Measurements from ENCODE around the gene SELENOS. TPM values are rescaled to one million over a fixed set of nuclear protein-coding genes. Genes with fewer than 3 reads are reported as not detected.

SELENOS gene
- total RNA-seq, 2 donors from 2014 or later: 67.4 to 76.7 TPM

GRCh38 chr15:101258238-101259144 is 18.8 kb downstream of the SELENOS start:
- intact Hi-C loops (cut with DNase I): loop anchor here (1.0 to 5.0 kb wide), 4 partner anchors 170 to 244 kb away; no protein-coding TSS in a partner anchor

DNA sequence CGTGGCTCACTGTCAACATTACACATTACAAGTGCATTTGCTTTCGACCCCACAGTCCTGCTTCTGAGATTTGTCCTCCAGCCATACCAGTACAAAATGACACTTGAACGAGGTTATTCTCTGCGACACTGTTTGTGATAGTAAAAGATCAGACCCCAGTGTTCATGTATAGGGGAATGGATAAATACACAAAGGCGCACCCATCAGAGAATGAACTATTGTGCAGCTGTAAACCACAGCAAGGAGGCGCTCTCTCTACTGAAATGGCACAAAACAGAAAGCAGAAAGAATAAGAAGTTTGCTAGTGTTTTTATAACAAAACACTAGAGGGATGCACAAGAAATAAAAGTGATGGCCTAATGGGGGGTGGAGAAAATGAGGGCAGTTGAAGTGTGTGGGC is 20.5 kb downstream of the SELENOS start:
- intact Hi-C loops (cut with DNase I): loop anchor here in 1 of 2 donors (5.0 kb wide), 1 partner anchor 239 kb away; no protein-coding TSS in a partner anchor
- no peak for DNase-seq (ENCODE audit: low spot score)

More at GRCh38 chr15:101258238-101259144, 18.8 kb downstream of the SELENOS start:
- no peak for DNase-seq (ENCODE audit: low spot score)

DNA sequence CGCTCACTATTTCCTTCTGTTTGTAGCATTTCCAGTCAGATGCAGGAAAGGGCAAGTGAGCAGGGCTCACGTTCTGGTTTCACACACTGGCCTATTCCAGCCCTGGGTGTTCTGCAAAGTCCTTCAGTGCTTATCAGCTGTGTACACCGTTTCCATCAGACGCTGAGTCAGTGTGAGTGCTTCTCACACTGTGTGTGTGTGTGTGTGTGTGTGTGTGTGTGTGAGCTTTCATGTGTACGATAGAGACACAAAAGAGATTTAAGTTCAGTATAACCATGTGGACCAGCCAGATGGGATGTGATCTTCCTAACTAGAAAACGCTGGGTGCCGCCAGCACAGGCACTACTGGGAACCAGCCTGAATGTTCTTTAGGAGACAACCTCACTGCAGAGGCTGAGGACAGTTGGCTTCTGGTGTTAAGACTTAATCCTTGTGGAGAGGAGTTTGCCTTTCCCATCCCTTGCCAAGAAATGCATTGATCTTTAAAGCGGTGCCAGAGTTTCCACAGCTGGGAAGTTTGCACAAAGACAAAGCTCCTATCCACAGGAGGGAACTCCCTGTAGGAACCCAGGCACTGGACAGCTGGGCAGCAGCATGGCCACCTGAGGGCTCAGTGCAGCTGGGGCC is 21.6 kb downstream of the SELENOS start:
- intact Hi-C loops (cut with DNase I): loop anchor here in 1 of 2 donors (5.0 kb wide), 1 partner anchor 238 kb away; no protein-coding TSS in a partner anchor
- no peak for DNase-seq (ENCODE audit: low spot score)

- DNase-seq (ENCODE audit: low spot score): no peak
- intact Hi-C loops (cut with DNase I): loop anchor here in 1 of 2 donors (5.0 kb wide), 1 partner anchor 238 kb away; no protein-coding TSS in a partner anchor
Observed at GRCh38 chr15:101255051-101255395, 22.3 kb downstream of the SELENOS start.

DNA sequence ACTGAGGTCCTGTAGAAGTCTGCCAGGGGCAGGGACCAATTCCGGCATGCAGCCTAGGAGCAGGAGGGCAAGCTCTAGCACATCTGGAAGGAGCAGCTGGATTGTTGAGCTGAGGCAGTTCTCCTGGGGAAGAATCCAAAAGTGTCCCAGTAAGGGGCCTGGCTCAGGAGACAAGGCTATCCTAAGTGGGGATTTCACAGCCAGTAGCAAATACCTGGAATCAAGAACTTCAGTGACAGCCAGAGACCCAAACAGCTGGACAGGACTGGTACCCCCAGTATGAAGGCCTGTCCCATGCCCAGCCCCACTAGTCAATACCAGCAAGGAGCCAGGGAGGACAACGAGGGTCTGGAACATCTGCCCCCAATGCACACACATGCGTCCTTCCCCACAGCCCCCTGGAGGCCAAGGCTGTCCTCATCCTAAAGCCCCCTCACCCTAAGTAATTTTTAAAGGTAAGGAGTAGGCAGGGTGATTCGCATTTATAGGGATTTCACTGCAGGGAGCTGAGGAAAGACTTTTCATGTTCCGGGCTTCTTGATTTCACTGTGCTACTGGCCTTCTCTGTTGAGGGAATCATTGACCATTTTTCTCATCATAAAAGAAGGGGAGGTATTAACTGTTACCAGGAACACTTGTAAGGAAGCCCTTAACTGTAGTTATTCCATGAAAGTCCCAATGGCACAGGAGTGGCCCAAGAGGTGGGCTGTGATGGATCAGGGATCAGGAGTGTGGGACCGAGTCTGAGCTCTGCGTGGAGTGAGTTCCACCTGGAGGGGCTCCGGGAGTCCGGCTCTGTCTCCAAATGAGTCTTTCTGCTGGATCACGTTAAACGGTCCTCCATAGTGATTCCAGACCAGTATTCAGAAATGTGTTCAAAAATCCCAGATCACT is 22.9 kb downstream of the SELENOS start:
- DNase-seq (ENCODE audit: low spot score): no peak
- intact Hi-C loops (cut with DNase I): loop anchor here (5.0 kb wide), 2 partner anchors 57 to 237 kb away; no protein-coding TSS in a partner anchor

DNA sequence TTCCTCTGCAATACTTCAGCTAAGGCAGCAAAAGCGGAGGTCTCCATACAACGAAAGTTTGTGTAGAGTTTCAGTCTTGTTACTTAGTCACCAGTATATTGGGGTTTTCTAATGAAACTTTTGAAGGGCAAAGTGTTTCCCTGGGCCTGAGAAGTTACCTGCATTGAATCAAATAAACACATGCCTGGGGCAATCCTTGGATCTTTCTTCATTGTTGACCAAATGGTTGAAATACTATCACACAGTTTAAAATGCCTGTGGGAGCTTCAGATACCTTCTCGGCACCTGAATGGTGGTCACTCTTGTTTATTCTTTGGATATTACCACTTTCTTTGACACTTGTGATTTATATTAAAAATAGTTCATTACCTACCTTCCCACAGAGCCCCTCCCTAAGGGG is 24.4 kb downstream of the SELENOS start:
- DNase-seq (ENCODE audit: low spot score): no peak
- intact Hi-C loops (cut with DNase I): loop anchor here (2.0 to 5.0 kb wide), 2 partner anchors 56 to 162 kb away; no protein-coding TSS in a partner anchor

DNA sequence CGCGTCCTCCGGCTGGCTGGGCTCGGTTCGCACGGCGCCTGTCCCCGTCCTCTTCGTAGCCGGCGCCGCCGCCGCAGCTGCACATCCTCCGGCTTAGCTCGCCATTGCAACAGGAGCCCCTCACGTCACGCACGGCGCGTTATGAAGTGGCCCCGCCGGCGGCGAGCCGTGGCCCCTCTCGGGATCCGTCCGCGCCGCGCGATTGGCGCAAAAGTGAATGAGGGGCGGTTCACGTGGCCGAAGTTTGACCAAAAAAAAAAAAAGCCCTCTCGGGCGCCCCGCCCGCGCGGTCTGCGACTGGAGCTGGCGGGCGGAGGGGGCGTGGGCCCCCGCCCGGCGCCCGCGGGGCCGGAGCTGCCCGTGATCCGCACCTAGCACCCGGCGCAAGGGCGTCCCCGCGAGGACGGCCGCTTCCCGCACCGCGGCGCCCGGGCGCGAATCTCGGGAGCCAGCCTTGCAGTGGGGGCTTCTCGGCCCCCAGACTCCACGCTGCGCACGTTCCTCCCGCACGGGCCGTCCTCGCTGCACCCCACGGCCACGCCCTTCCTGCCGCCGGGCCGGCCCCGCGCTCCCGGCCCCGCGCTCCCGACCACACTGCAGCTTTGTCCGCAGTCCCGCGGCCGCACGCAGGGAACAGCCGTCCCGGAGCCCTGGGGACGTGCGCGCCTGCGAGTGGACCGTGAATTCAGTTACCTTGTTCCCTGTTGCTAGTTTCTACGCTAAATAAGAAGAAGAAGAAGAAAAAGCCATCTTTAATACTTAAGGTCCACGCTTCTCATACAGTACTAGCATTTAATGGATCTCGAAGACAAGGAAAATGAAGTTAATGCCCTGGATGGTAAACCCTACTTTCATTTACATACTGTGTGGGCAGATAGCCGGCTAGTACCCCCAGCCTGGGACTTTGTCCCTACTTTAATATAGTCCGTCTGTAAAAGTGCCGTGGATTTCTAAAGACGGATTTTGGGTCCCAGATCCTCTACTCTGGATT is 25.2 kb downstream of the SELENOS start, which contains the start of gene CHSY1:
Gene CHSY1, minus strand, starts transcription at position 219 of the 991 bp plus-strand sequence. CDS start 592 bp downstream, outside the sequence.
- intact Hi-C loops (cut with DNase I): loop anchor here (2.0 to 5.0 kb wide), 2 partner anchors 55 to 161 kb away; no protein-coding TSS in a partner anchor
- DNase-seq (ENCODE audit: low spot score): peak; percentile 98

DNA sequence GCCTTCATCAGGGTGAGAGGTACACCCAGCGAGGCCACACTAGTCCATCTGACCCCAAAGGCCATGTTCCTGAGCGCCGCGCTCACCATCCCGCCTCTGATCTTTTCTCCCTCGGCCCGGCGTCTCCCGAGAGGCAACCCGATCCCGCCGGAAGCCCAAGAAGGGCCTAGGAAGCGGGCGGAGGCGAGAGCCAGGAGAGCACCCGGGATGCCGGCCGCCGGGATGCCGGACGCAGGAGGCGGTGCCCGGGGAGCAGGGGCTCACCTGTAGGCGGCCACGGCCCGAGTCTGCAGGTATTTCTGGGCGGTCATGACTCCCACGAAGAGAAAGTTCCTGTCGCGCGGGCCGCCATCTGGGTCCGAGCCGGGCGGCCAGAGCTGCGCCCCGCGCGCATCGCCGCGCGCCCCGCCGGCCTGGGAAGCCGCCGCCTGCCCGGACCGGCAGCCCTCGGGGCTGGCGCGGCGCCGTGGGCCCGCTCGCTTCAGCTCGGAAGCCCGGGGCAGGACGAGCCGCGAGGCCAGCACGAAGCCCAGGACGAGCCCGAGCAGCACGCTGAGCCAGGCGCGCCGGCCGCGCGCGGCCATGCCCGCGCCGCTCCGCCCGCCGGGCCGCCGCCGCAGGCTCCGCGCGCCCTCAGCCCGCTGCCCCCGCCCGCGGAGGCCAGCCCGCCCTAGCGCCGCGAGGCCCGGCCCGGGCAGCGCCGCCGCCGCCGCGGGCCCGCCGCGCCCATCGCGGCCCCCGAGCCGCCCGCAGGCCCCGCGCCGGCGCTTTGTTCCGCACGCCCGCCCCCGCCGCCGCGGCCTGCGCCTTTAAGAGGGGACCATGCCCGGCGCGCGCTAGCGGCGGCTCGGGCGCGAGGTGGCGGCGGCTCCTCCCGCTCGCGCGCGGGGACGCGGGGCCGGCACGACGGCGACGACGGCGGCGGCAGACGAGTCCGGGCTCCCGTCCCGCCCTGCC is 26.1 kb downstream of the SELENOS start:
- no peak for DNase-seq (ENCODE audit: low spot score)

DNA sequence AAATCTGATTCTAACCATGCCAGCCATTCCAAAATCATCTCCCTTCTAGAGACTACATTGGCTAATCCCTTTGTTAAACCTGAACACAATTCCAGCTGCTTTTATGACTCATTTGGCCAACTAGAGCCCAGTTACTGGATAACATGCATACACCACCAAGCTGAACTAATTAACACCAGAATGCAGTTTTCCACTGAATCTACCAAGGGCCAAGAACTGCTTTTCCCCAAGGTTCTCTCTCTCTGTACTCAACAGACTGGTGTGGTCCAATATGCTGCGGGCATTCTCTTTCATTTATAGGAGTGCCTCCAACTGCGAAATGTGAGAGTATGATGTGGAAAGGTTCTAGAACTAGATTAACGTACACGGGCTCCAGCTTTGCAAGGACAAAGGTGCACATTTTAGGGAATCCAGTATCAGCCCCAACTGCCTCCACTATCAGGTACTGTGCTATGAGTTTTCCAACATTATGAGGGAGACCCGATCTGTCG is 26.9 kb downstream of the SELENOS start:
- intact Hi-C loops (cut with DNase I): loop anchor here in 1 of 2 donors (5.0 kb wide), 1 partner anchor 53 kb away; no protein-coding TSS in a partner anchor
- no peak for DNase-seq (ENCODE audit: low spot score)

More for the DNA sequence above, 26.1 kb downstream of the SELENOS start:
- intact Hi-C loops (cut with DNase I): loop anchor here in 1 of 2 donors (5.0 kb wide), 1 partner anchor 54 kb away; no protein-coding TSS in a partner anchor

DNA sequence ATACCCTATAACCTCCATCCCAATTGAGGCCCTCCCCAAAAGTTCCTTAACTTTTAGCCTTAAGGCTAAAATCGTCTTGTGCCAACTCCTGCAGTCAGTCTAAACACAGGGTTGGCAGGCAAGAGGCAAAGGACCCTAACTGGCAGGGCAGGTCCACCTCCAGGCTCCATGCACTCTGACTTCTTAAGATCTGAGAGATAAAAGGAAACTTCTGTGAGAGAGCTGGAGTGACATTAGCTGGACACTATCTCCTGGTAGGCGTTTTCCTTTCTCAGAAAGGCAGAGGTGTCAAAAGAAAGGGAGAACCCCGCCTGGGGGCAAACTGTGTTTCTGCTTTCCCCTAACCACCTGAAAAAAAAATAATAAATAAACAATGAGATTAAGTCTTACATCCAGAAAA is 29.0 kb downstream of the SELENOS start:
- intact Hi-C loops (cut with DNase I): loop anchor here in 1 of 2 donors (10.0 kb wide), 1 partner anchor 73 kb away; no protein-coding TSS in a partner anchor
- no peak for DNase-seq (ENCODE audit: low spot score)

DNA sequence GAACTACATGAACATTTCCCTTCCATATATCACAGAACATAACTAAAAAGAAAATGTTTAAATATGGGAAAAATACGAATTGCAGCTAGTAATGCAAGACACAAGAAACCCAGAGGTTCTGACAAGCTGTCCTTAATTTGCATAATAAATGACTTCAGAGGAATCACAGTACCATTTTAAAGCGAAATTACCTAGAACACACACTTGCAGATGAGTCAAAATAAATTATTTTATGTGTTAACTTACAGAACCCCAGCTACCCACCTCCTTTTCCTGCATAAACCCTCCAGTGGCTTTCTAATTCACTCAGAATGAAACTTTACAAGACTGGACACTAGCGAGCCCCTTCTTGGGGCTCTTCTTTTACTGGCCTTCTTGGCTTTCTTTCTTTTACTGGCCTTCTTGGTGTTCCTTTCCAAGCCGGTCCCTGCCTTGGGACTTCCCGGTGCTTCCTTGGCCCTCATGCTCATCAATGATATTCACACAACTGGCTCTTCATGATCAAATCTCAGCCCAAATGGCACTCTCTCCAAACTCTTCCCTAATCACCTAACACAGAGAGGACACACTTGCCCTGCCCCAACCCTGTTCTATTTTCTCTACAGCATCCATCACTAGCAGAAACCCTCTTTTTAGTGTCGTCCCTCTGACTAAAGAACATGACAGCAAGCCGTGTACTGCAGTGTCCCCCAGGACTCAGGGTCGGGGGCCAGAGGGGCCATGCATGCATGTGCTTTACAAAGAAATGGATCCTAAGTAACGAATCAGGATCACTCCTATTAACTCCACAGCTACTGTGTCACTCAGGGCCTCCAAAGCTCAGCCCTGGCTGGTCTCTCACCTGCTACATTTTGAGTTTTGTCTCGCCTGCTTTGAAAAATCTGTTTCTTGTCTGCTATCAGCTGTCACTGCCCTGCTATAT is 30.2 kb downstream of the SELENOS start:
- no peak for DNase-seq (ENCODE audit: low spot score)
- intact Hi-C loops (cut with DNase I): loop anchor here in 1 of 2 donors (10.0 kb wide), 1 partner anchor 72 kb away; no protein-coding TSS in a partner anchor

GRCh38 chr15:101246391-101246790 is 30.9 kb downstream of the SELENOS start:
- no peak for DNase-seq (ENCODE audit: low spot score)
- intact Hi-C loops (cut with DNase I): loop anchor here in 1 of 2 donors (10.0 kb wide), 1 partner anchor 72 kb away; no protein-coding TSS in a partner anchor

DNA sequence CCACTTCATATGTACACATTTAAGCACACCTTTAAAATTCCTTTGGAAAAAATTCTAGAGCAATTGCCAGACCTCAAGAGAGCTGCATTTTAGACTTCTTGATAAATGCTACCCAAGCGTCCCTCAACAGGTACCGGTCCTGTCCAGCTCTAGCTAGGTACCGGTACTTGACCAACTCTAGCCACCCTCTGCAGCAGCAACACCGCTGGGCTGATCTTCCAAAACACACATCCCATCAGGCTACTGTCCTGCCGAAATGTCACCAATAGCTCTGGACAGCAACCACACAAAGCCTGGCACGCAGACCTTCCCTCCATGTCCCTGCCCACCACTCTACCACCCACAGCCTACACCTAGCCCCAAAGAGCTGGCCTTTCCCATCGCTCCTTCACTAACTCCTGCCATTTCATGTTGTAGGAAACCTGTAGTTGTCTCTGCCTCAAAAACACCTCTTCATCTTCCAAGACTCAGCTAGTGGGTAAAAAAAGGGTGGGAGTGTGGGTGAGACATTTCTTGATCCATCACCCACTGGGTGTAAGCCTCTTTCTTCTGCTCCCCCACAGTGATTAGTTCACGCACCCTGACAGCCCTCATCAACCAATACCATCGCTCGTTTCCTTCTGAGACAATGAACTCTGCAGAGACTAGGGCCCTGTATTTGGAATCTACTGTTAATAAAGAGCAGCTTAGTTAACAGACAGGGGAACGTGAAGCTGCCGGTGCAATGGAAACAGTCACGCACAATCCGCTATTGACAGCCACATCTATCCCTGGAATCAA is 32.2 kb downstream of the SELENOS start:
- intact Hi-C loops (cut with DNase I): loop anchor here in 1 of 2 donors (10.0 kb wide), 1 partner anchor 70 kb away; no protein-coding TSS in a partner anchor
- DNase-seq (ENCODE audit: low spot score): no peak
